ENCODE data around the gene PRRT3.

DNA sequence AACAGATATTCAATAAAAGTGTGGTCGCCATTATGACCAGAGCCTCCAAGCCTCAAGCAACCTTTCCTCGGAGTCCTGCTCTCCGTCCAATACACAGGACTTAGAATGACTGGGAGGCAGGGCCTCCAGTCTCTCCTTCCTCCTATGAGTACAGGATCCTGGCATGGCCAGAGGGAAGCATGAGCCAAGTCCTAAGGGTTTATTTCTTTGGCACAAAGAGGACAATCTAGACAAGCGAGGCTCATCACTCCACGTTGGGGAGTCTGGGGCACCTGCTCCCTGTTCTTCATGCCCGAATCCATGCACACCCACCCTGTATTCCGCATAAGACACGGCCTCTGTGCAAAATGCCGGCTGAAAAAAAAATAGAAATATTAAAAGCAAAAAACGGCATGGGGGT, 6.8 kb downstream of the PRRT3 start:
- TF ChIP-seq, protein P1, sequence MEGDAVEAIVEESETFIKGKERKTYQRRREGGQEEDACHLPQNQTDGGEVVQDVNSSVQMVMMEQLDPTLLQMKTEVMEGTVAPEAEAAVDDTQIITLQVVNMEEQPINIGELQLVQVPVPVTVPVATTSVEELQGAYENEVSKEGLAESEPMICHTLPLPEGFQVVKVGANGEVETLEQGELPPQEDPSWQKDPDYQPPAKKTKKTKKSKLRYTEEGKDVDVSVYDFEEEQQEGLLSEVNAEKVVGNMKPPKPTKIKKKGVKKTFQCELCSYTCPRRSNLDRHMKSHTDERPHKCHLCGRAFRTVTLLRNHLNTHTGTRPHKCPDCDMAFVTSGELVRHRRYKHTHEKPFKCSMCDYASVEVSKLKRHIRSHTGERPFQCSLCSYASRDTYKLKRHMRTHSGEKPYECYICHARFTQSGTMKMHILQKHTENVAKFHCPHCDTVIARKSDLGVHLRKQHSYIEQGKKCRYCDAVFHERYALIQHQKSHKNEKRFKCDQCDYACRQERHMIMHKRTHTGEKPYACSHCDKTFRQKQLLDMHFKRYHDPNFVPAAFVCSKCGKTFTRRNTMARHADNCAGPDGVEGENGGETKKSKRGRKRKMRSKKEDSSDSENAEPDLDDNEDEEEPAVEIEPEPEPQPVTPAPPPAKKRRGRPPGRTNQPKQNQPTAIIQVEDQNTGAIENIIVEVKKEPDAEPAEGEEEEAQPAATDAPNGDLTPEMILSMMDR (IDR thresholded peaks at IDR 0.05 in 8 of 11, conservative IDR thresholded peaks at IDR 0.05 in 3 of 11) = no peak
- no peak for TF ChIP-seq POLR2AphosphoS5 (IDR thresholded peaks at IDR 0.05)
